Natural killer cell (primary cell): ENCODE results near the gene VEZT. TPM values are rescaled to one million over a fixed set of nuclear protein-coding genes. Genes with fewer than 3 reads are reported as not detected.

ENCODE experiments used
- ATAC-seq, 3 donors: fragments of 150-1000 bp in 2 of 3; fragments of 200-7000 bp in 1 of 3; cut with Tn5 transposase; 1 replicate in 1 of 3; 2 replicates in 2 of 3; pipeline ENCODE4 v1.10.0; 2021; ENCODE audit warnings: mild to moderate bottlenecking in 2 of 3, moderate library complexity in 2 of 3
- DNase-seq, 2 donors: peaks; one replicate each; pipeline versions ENCODE4 v3.0.0 to v3.0.0-alpha.2; 2013 to 2021; ENCODE audit warnings: mixed read lengths in 1 of 2
- H3K27ac ChIP-seq: one replicate; pipeline ENCODE4 v1.5.1; 2013; ENCODE audit warnings: mild to moderate bottlenecking, low read length
- H3K27me3 ChIP-seq: one replicate; pipeline ENCODE4 v1.6.1; 2013; ENCODE audit warnings: low read length; ENCODE audit not compliant: control insufficient read depth, insufficient read depth
- H3K36me3 ChIP-seq: one replicate; pipeline ENCODE4 v1.6.1; 2013; ENCODE audit warnings: low read length; ENCODE audit not compliant: control insufficient read depth, insufficient read depth
- H3K4me1 ChIP-seq: one replicate; pipeline ENCODE4 v1.6.1; 2013; ENCODE audit warnings: low read length; ENCODE audit not compliant: control insufficient read depth, insufficient read depth
- H3K4me3 ChIP-seq: one replicate; pipeline ENCODE4 v1.5.1; 2013; ENCODE audit warnings: low read length
- H3K9me3 ChIP-seq: one replicate; pipeline ENCODE4 v1.6.1; 2013; ENCODE audit warnings: low read length; ENCODE audit not compliant: control insufficient read depth, insufficient read depth
- H3K27ac Mint-ChIP-seq, 2 donors: one replicate each; pipeline ENCODE4 v1.8.0; 2022; ENCODE audit warnings: mild to moderate bottlenecking in 2 of 2, mixed read lengths in 2 of 2, moderate library complexity in 1 of 2
- H3K27me3 Mint-ChIP-seq, 2 donors: one replicate each; pipeline ENCODE4 v1.8.0; 2022; ENCODE audit warnings: low read depth in 2 of 2, mixed read lengths in 2 of 2
- H3K36me3 Mint-ChIP-seq: one replicate; pipeline ENCODE4 v1.8.0; 2022; ENCODE audit warnings: mixed read lengths
- H3K4me1 Mint-ChIP-seq, 2 donors: one replicate each; pipeline ENCODE4 v1.8.0; 2022; ENCODE audit warnings: mixed read lengths in 2 of 2
- H3K4me3 Mint-ChIP-seq: one replicate; pipeline ENCODE4 v1.8.0; 2022; ENCODE audit warnings: mild to moderate bottlenecking, moderate library complexity, mixed read lengths
- H3K9me3 Mint-ChIP-seq, 2 donors: one replicate each; pipeline ENCODE4 v1.8.0; 2022; ENCODE audit warnings: mixed read lengths in 2 of 2
- WGBS: methylation state at CpG from one replicate; pipeline ENCODE4 v1.1.7; 2013; ENCODE audit warnings: missing lambda C conversion rate; ENCODE audit not compliant: insufficient coverage; 5-methylcytosine and 5-hydroxymethylcytosine counted together
- intact Hi-C: fragments of 100-400 bp; cut with micrococcal nuclease; formaldehyde crosslinking; loops from one replicate; pipeline ENCODE4 v1.14.2; 2022
- total RNA-seq, 4 donors: library from RNA; stranded (reverse); fragments of 120-200 nt in 1 of 4; gene quantifications; one replicate each; pipeline versions ENCODE4 v1.2.3 to v1.2.4, GENCODE V29; 2013 to 2022
- TF ChIP-seq, protein P1 (sequence below): fragments of 200-600 bp; IDR thresholded peaks from one replicate; pipeline ENCODE4 v1.8.0; 2022; ENCODE audit warnings: antibody characterized with exemption

VEZT gene
- total RNA-seq, 3 donors from 2014 or later (not counting 1 experiment from before 2014, with no cell fraction given) = 32.7 to 37.0 (median 35.1) TPM

DNA sequence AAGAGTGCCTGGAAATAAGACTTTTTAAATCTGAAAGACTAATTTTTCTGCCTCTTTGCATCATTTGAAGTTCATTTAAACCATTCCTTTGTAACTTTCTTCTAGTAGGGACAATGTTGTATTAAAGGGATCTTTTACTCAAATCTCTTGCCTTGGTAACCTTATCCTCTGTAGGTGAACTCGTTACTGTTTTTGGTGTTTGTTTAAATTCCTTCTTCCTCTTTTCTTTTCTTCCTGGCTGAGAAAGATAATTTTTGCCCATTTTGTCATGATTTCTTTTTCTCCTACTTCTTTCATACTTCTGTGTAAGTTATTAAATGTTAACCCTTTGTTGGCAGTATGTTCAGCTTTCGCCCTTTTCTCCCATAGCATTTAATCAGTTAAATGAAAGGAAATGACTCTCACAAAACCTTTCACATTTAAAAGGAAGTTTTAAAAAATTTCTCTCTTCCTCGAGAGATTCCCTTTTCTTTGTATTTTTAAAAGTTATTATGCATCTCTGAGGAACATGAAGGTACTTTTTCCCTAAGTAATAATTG is 10.3 kb downstream of the VEZT start:
- no CpG with 5 or more reads among the region's 3 CpGs for WGBS
- H3K4me1 ChIP-seq = no peaks in the 10 kb centered on the region
- no peak overlapping the region for H3K4me3 Mint-ChIP-seq
- no peaks in the 10 kb centered on the region for H3K9me3 Mint-ChIP-seq
- H3K27ac ChIP-seq = no peak overlapping the region
- DNase-seq (no peak), ATAC-seq (no peak)
- H3K36me3 Mint-ChIP-seq = no peaks in the 10 kb centered on the region
- H3K36me3 ChIP-seq = peaks cover 2% of the 10 kb centered on the region
- H3K4me3 ChIP-seq = no peak overlapping the region
- H3K9me3 ChIP-seq = no peaks in the 10 kb centered on the region
- intact Hi-C loops = no loop called here
- peaks cover 14 to 16% of the 10 kb centered on the region in 2 donors for H3K4me1 Mint-ChIP-seq
- no peaks in the 10 kb centered on the region for H3K27me3 Mint-ChIP-seq
- no peak overlapping the region for H3K27ac Mint-ChIP-seq
- TF ChIP-seq, protein P1, sequence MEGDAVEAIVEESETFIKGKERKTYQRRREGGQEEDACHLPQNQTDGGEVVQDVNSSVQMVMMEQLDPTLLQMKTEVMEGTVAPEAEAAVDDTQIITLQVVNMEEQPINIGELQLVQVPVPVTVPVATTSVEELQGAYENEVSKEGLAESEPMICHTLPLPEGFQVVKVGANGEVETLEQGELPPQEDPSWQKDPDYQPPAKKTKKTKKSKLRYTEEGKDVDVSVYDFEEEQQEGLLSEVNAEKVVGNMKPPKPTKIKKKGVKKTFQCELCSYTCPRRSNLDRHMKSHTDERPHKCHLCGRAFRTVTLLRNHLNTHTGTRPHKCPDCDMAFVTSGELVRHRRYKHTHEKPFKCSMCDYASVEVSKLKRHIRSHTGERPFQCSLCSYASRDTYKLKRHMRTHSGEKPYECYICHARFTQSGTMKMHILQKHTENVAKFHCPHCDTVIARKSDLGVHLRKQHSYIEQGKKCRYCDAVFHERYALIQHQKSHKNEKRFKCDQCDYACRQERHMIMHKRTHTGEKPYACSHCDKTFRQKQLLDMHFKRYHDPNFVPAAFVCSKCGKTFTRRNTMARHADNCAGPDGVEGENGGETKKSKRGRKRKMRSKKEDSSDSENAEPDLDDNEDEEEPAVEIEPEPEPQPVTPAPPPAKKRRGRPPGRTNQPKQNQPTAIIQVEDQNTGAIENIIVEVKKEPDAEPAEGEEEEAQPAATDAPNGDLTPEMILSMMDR = no peak
- H3K27me3 ChIP-seq = no peaks in the 10 kb centered on the region

DNA sequence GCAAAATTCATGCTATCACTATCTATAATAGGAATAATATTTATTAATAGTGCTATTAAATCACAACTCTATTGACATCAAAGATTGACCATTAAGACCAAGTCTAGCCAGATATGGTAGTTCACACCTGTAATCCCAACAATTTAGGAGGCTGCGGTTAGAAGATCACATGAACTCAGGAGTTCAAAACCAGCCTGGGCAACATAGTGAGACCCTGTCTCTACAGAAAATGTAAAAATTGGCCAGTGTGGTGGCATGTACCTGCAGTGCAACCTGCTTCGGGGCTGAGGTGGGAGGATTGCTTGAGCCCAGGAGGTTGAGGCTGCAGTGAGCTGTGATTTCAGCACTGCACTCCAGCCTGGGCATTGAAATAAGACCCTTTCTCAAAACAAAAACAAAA is 11.0 kb downstream of the VEZT start:
- Mint-ChIP-seq H3K36me3 (no peaks in the 10 kb centered on the region), H3K4me3 (no peak overlapping the region), H3K9me3 (no peaks in the 10 kb centered on the region), H3K27me3 (no peaks in the 10 kb centered on the region), H3K4me1 (peaks cover 14 to 16% of the 10 kb centered on the region in 2 donors), H3K27ac (no peak overlapping the region)
- peaks cover 2% of the 10 kb centered on the region for H3K36me3 ChIP-seq
- H3K27me3 ChIP-seq = no peaks in the 10 kb centered on the region
- H3K4me3 ChIP-seq = no peak overlapping the region
- TF ChIP-seq, protein P1 = no peak
- no peaks in the 10 kb centered on the region for H3K4me1 ChIP-seq
- H3K27ac ChIP-seq = no peak overlapping the region
- DNase-seq = no peak
- no peaks in the 10 kb centered on the region for H3K9me3 ChIP-seq
- 94% methylated on average over 2 of the region's 2 CpGs for WGBS
- intact Hi-C loops = no loop called here
- ATAC-seq = no peak

DNA sequence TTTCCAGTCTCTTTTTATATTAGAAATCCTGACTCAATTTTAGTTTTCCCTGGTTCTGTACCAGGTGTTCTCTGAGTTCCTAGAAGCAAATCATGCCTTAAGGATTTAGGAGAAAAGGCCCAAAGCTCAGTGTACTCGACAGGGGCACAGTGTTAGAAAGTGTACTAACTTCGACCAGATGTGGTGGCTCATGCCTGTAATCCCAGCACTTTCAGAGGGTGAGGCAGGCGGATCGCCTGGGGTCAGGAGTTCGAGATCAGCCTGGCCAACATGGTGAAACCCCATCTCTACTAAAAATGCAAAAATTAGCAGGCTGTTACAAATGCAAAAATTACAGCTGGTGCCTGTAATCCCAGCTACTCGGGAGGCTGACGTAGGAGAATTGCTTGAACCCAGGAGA is 12.0 kb downstream of the VEZT start:
- no peaks in the 10 kb centered on the region for H3K9me3 Mint-ChIP-seq
- H3K4me1 Mint-ChIP-seq = peaks cover 10 to 11% of the 10 kb centered on the region in 2 donors
- intact Hi-C loops = no loop called here
- Histone ChIP-seq H3K27me3 (no peaks in the 10 kb centered on the region), H3K27ac (no peak overlapping the region), H3K9me3 (no peaks in the 10 kb centered on the region), H3K4me3 (no peak overlapping the region), H3K4me1 (no peaks in the 10 kb centered on the region), H3K36me3 (peaks cover 2% of the 10 kb centered on the region)
- no peaks in the 10 kb centered on the region for H3K27me3 Mint-ChIP-seq
- TF ChIP-seq, protein P1 = no peak
- no peak for DNase-seq
- ATAC-seq = no peak
- H3K4me3 Mint-ChIP-seq = no peak overlapping the region
- H3K27ac Mint-ChIP-seq = no peak overlapping the region
- WGBS = 94% methylated on average over 7 of the region's 7 CpGs
- H3K36me3 Mint-ChIP-seq = no peaks in the 10 kb centered on the region

DNA sequence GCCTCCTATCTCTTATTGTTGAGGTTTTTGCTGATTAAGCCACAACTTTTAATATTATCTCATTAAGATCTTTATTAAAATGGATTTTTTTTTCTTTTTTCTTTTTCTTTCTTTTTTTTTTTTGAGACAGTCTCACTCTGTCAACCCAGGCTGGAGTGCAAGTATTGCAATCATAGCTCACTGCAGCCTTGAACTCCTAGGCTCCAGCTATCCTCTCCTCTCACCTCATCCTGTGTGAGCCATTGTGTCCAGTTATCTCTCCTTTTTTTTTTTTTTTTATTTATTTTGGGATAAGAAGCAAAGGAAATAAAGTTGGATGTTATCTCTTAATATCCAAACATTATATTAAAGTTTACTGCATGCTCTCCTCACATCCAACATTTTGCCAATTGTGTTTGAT is 12.7 kb downstream of the VEZT start:
- ATAC-seq (no peak), DNase-seq (no peak)
- no peak overlapping the region for H3K4me3 ChIP-seq
- Mint-ChIP-seq H3K27ac (no peak overlapping the region), H3K9me3 (no peaks in the 10 kb centered on the region), H3K36me3 (no peaks in the 10 kb centered on the region), H3K27me3 (no peaks in the 10 kb centered on the region), H3K4me3 (no peak overlapping the region), H3K4me1 (peaks cover 6% of the 10 kb centered on the region in 2 donors)
- H3K4me1 ChIP-seq = no peaks in the 10 kb centered on the region
- intact Hi-C loops = no loop called here
- H3K9me3 ChIP-seq = no peaks in the 10 kb centered on the region
- H3K27ac ChIP-seq = no peak overlapping the region
- no peaks in the 10 kb centered on the region for H3K27me3 ChIP-seq
- peaks cover 2% of the 10 kb centered on the region for H3K36me3 ChIP-seq
- TF ChIP-seq, protein P1 = no peak
